Measurements from ENCODE around the gene TERC.
"Not testable (repeated sequence)": the region's sequence is repeated elsewhere in the genome, so short reads cannot be mapped to it uniquely, and the experiment has no call there.

TERC gene

DNA sequence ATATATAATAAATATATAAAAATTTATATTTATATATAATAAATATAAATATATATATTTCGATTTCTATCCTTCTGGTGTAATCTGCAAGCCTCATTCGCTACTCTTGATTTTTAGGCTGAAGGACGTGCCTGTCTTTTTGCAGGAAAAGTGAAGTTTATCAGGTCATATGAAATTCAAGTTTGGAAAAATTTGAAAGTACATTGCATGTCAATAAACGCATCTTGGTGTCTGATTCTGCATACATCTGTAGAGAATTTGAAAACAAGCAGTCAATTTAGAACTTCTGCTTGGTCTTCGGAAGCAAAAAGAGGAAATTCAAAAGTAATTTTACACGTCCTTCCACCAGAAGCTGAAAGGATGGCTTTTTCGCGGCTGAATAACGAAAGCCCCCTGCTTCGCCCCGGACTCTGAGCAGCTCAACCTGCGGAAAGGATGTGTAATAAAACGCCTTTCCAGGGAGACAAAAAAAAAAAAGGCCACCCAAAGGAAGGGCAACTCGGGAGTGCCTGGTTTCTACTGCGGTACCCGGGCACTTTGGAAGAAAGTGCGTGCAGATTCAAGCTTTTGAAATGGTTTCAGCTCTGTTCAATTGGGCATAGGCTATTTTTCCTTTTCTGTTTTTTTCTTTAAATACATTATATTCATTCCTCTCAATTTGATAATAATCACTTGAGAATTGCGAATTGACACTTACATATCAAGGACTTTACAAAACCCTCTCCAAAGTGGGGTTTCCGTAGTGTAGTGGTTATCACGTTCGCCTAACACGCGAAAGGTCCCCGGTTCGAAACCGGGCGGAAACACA lies 6.8 kb upstream of the TERC start:
- DNase-seq (ENCODE audit: low read depth), result peak; percentile 43

DNA sequence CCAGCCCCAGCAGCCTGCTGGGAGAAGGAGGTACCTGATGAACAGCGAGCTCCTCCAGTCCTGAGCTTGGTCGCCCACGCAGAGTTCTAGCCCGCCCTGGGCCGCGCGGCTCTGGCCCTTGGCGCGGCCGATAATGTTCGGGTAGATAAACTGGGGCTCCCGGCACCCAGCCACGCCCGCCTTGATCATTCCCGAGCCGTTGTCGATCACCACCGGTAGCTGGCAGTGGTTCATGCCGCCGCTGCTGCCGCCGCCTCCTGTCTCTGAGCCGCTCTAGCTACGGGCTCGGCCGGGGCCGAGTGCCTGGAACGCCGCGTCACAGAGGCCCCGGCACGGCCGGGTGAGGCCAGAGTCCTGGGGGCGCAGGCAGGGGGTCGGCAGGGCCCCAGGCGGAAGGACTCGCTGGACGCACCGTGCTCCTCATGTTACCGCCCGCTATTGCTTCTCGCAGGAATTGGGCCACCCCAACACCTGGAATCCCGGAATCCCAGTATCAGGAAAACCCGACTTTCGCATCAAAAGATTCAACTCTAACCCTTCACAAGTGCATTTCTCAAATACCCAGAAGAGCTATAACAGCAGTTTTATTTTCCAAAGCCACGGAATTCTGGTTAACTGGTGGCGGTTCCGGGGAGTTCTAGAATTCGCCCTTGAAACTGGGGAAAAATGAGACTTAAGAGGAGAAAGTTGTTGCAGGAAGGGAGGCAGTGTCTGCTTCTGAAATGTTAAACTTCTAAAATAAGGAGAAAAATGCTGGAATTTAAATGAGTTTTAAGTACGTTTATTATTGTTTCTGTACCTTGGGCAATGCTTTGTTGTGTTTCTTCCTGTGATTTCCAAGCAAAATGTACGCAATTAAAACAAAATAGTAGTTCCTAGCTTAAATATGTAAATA lies 4.7 kb upstream of the TERC start, which contains the start of gene ACTRT3:
ACTRT3 (minus strand) TSS at position 275 of the 895 bp plus-strand sequence; CDS start at position 234, 41 bp downstream.
- peak; percentile 46 for DNase-seq (ENCODE audit: low read depth)

DNA sequence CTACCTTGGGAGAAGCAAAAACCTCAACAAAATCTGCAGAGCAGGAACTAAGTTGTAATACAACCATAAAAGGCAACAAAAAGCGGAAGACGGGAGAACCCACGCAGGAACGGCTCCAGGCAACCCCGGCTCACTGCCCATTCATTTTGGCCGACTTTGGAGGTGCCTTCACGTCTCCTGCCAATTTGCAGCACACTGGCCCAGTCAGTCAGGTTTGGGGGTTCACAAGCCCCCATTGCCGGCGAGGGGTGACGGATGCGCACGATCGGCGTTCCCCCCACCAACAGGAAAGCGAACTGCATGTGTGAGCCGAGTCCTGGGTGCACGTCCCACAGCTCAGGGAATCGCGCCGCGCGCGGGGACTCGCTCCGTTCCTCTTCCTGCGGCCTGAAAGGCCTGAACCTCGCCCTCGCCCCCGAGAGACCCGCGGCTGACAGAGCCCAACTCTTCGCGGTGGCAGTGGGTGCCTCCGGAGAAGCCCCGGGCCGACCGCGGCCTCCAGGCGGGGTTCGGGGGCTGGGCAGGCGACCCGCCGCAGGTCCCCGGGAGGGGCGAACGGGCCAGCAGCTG lies 463 bp downstream of the TERC start:
- peak; percentile 48 for DNase-seq (ENCODE audit: low read depth)

DNA sequence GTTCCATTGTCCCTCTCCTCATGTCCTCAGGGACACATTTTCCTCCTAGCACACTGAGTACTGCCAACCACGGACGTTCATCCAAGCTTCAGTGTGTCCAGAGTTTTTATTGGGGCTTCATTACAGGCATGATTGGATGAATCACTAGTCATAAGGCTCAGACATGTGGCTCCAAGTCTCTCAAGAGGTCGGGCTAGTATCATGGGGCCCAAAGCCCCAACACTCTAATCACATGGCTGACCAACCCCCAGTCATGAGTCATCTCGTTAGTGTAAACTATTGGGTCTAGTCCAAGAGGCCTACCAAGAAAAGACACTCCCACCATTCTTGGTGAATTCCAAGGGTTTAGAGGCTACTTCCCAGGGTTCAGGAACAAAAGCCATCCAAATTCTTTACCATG lies 4.4 kb downstream of the TERC start:
- no peak for DNase-seq (ENCODE audit: low read depth)

DNA sequence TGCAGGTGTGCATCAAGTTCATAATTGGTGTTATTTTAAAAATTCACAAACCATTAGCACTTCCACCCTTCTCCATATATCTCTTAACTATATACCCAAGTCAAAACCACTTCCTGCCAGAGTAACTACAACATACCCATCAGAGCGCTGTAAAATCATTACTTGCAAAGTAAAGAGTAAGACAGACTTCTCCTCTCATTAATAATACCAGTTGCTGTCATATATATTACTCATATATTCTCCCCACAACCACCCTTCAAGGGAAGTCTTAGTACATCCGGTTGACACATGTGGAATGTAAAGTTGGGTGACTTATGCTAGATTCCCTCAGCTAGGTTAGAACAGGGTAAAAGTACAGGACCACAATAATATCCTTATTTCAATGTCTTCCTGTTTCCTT lies 5.6 kb downstream of the TERC start:
- DNase-seq (ENCODE audit: low read depth), result no peak

DNA sequence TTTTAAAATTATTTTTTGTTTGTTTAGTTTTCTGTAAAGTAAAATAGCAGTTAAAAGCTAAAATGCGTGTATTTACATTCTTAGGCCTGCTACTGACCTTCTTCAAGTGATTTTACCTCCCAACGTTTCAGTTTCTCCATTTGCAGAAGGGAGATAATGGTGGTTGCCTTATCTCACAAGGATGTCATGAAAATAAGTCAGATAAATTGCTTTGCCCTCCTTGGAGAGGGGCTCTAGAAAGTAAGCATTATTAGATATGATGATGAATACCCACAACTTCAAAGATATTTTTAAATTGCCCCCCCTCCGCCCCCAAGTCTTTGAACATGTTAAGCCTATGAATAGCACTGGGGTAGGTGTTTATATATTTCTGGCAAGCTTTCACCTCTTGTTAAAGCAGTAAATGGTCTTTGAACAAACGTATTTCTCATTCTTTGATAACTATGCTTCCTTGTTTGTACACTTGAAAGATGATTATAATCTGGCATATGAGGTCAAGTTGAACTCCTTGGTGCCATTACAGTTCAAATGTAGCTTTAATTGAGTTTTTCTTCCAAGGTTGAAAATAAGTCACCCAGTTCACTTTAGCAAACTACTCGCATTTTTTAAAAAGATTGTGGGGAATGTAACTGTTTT lies 6.4 kb downstream of the TERC start:
- no peak for DNase-seq (ENCODE audit: low read depth)

DNA sequence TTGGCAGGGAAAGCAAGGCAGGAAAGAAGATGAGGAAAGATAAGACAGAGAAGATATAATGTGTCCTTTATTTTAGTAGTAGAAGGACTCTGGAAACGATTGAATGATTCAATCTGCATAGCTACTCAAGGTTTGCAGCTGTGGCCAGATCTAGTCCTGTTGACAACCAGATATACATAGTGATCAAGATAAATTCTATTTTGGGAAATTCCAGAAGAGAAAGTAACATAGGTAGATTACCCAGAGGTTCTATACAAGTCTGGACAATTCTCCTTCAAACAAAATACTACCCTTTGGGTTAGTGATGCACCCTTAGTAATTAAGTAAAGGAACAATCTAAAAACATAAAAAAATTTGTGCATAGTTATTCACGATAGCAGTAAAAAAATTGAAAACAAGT lies 9.4 kb downstream of the TERC start:
- no peak for DNase-seq (ENCODE audit: low read depth)

DNA sequence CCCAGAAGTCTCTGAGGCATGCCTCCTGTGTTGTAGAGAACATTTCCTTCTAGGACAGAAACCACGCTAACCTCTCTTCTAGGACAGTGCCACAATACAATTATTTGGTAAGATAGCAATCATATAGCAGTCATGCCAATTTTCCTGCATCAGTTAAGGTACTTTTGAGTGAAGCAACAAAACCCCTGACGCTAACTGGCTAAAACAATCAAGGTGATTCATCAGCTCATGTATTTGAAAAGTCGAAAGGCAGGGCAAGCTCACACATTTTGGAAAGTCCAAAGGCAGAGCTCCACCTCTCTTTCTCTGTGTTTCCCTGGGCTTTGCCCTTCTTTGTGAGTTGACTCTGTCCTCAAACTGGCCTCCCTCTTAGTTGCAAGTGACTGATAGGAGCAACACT lies 10.1 kb downstream of the TERC start:
- DNase-seq (ENCODE audit: low read depth), result no peak

DNA sequence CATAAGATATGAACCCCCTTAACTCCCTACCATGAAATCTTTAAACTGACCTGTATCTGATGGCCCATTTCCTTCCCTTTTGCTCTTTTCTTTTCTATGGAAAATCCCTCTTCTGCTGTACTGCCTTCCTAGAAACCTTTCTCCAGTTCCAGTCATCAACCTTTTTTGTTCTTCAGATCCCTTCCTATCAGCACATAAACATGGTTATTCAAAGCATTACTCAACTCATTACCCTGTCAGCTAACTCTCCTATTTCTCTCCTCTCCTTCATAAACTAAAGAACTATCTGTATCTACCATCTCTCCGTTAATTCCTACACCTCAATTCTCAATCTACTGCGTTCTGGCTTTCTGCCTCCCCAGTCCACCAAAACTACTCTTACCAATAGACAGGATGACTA lies 13.0 kb downstream of the TERC start:
- no peak for DNase-seq (ENCODE audit: low read depth)

DNA sequence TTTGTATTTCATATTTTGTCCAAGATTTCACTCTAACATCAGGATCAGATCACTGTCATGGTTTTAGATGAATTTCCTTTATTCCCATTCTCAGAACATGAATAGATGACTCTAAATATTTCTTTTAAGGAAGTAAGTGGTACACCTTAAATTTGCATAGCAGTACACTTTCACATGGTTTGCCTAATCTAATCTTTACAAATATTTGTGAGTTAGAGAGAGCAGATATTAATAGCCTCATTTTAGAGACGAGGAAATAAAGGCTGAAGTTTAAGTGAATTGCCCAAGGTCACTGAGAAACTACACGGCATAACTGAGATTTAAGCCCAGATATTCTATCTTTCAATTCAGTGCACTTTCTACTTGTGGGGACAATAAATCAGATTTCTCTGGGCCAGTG lies 14.2 kb downstream of the TERC start:
- no peak for DNase-seq (ENCODE audit: low read depth)

DNA sequence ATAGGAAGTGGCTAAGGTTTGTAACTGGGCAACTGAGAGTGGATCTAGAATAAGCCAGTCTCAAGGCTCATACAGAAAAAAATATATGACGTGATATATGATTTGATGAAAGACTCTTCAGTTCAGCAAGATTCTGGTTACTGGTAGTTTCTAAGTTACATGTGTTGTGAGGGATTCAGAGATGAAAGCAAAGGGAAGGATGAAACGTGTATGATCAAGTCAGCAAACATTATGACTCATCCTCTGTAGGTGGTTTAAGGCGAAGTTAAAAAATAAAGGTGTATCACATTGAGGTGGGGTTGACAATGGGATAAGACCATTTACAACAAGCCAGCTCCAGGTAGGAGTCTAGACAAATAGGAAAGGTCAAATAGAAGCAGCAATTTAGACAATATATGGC lies 16.2 kb downstream of the TERC start:
- no peak for DNase-seq (ENCODE audit: low read depth)

DNA sequence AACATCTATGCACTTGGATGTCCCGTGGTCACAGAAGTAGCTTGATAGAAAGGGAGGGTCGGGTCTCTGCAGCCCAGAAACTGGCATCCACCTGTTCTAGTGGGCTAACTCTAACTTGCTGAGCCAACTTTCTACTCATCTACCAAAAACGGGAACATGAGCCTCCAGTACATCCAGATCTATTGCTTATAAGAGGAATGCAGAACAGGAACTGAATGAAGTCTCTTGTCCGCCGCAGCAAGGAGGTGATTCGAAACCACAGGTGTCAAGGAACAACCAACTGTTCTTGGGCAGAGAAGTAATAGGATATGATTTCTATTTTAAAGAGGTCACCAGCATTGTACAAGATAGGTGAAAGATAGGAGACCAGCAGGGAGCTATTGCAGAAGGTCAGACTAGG lies 17.9 kb downstream of the TERC start:
- DNase-seq (ENCODE audit: low read depth), result no peak

DNA sequence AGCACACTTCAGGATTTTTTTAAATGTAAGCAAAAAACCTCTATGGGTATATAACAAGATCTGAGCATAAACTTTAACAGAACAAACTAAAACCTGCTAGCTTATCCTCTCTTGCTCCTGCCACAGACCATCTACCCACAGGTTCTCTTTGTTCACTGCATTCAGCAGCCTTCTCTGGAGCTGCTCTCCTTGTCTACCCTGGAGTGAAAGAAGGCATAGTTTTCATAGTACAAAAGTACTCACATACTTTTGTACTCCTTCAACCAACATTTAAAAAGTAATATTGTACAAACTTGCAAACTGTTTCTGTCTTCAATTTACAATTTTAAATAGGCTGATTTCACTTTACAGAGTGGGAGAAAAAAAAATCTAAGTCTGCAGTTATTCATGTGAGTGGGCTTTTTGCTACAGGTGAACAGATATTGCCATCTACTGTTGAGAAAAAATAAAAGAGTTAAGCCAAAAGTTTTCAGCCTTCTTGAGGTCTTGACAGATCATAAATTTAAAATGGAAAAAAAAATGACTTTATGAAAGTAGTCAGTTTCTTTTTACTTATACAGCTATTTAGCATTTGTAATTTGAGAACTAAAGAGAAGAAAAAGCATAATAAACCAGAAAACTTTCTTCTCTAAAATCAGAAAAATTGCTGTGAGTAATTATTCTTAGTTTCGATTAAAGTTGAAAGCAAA lies 20.4 kb downstream of the TERC start:
- no peak for DNase-seq (ENCODE audit: low read depth)

DNA sequence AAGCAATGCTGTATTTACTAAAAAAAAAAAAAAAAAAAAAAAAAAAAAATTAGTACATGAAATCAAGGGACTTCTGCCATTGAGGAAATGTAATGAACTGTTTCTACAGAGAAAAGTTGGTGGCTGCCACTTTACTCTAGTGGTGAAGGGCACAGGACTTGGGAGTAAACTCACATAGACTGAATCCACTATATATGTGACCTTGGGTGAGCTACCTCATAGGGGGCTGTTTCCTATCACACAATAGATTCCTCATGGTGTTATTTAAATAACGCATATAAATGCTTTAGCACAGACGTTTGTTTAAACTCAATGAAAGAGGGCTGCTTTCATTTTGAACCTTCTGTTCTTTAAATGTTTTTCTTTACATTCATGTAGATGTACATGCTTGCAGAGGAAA lies 25.8 kb downstream of the TERC start:
- DNase-seq (ENCODE audit: low read depth), result no peak

DNA sequence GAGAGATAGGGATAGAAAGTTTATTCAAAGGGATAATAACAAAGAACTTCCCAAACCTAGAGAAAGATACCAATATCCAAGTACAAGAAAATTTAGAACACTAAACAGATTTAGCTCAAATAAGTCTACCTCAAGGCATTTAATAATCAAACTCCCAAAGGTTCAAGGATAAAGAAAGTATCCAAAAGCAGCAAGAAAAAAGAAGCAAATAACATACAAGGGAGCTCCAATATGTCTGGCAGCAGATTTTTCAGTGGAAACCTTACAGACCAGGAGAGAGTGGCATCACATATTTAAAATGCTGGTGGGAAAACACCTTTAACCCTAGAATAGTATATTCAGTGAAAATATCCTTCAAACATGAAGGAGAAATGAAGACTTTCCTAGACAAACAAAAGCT lies 33.0 kb downstream of the TERC start:
- not testable (repeated sequence) for DNase-seq (ENCODE audit: low read depth)

DNA sequence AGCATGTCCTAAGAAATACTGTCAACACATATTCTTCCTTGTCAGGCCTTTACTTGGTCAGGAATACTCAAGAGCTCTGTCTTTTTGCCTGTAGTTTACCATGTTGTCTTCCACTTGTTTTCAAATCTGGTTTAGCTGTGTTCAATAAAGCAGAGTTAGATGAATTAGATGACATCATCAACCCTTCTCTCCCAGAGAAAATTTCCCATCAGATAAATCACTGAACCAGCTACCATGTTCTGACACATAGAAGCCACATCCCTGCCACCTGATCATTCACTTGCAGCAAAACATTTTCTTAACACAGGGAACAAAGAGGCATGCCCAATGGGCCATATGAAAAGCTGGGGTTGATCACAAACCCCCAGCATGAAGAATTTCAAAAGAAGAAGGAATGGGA lies 42.1 kb downstream of the TERC start:
- no peak for DNase-seq (ENCODE audit: low read depth)

DNA sequence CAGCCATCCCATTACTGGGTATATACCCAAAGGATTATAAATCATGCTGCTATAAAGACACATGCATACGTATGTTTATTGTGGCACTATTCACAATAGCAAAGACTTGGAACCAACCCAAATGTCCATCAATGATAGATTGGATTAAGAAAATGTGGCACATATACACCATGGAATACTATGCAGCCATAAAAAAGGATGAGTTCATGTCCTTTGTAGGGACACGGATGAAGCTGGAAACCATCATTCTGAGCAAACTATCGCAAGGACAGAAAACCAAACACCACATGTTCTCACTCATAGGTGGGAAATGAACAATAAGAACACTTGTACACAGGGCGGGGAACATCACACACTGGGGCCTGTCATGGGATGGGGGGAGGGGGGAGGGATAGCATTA lies 46.4 kb downstream of the TERC start:
- not testable (repeated sequence) for DNase-seq (ENCODE audit: low read depth)

Measured in stimulated activated CD4-positive, alpha-beta T cell treated with anti-CD3 and anti-CD28 coated beads, Interleukin-2, amount 100 ng/mL, for 4 hours (primary cell).